Neural cell (in vitro differentiated cells): Measurements from ENCODE around the gene ANKMY1. TPM values are rescaled to one million over a fixed set of nuclear protein-coding genes. Genes with fewer than 3 reads are reported as not detected.

Experiments used
- H2AFZ ChIP-seq: fragments of 200-600, 300-800 bp; sonication (generic), shearing (Covaris generic); 2 replicates; pipeline ENCODE4 v1.6.0; 2014; ENCODE audit warnings: low read depth, mild to moderate bottlenecking, antibody characterized with exemption, low read length, moderate library complexity
- H3F3A ChIP-seq: fragments of 200-600 bp; shearing (Covaris generic); 2 replicates; pipeline ENCODE4 v1.6.1; 2016; ENCODE audit warnings: mild to moderate bottlenecking, moderate library complexity, mixed read lengths, antibody characterized with exemption, low read length; ENCODE audit not compliant: insufficient read depth, poor library complexity, severe bottlenecking
- H3K27ac ChIP-seq: fragments of 200-600, 300-800 bp; sonication (generic), shearing (Covaris generic); 2 replicates; pipeline ENCODE4 v1.5.1; 2014; ENCODE audit warnings: mild to moderate bottlenecking, low read length, moderate library complexity
- H3K27me3 ChIP-seq: fragments of 300-800, 200-600 bp; sonication (generic), shearing (Covaris generic); 2 replicates; pipeline ENCODE4 v1.6.0; 2014; ENCODE audit warnings: mild to moderate bottlenecking, low read depth, low read length, moderate library complexity; ENCODE audit not compliant: insufficient read depth
- H3K36me3 ChIP-seq: fragments of 300-800, 200-600 bp; sonication (generic), shearing (Covaris generic); 2 replicates; pipeline ENCODE4 v1.5.1; 2014; ENCODE audit warnings: mild to moderate bottlenecking, antibody characterized with exemption, low read length, moderate library complexity; ENCODE audit not compliant: insufficient read depth
- H3K4me2 ChIP-seq: fragments of 300-800, 200-600 bp; sonication (generic), shearing (Covaris generic); 2 replicates; pipeline ENCODE4 v1.6.0; 2014; ENCODE audit warnings: mild to moderate bottlenecking, low read length
- H3K4me3 ChIP-seq: fragments of 300-800, 200-600 bp; sonication (generic), shearing (Covaris generic); 2 replicates; pipeline ENCODE4 v1.5.1; 2014; ENCODE audit warnings: mild to moderate bottlenecking, low read length, moderate library complexity
- H3K79me2 ChIP-seq: fragments of 200-600 bp; shearing (Covaris generic); replicated peaks from 2 replicates; pipeline ENCODE4 v1.6.0; 2014; ENCODE audit warnings: mild to moderate bottlenecking, low read length, moderate library complexity; ENCODE audit not compliant: insufficient read depth
- H3K9ac ChIP-seq: fragments of 300-800, 200-600 bp; sonication (generic), shearing (Covaris generic); 2 replicates; pipeline ENCODE4 v1.6.1; 2016; ENCODE audit warnings: mild to moderate bottlenecking, low read length, mixed read lengths
- H3K9me2 ChIP-seq: fragments of 200-600 bp; shearing (Covaris generic); 2 replicates; pipeline ENCODE4 v1.6.1; 2016; ENCODE audit warnings: mild to moderate bottlenecking, low read length, mixed read lengths; ENCODE audit not compliant: insufficient read depth
- H3K9me3 ChIP-seq: fragments of 200-600, 300-800 bp; sonication (generic), shearing (Covaris generic); 2 replicates; pipeline ENCODE4 v1.6.1; 2016; ENCODE audit warnings: mild to moderate bottlenecking, mixed run types, low read length, moderate library complexity, mixed read lengths
- H4K20me1 ChIP-seq: fragments of 200-600 bp; shearing (Covaris generic); 2 replicates; pipeline ENCODE4 v1.6.1; 2016; ENCODE audit warnings: mild to moderate bottlenecking, mixed run types; ENCODE audit not compliant: insufficient read depth
- EP300 ChIP-seq: fragments of 450-650 bp; conservative IDR thresholded peaks from 2 replicates; pipeline ENCODE4 v1.6.1; 2014; ENCODE audit warnings: antibody characterized with exemption, mild to moderate bottlenecking, moderate library complexity; ENCODE audit not compliant: poor library complexity, severe bottlenecking
- EZH2 ChIP-seq: fragments of 200-600, 300-800 bp; shearing (Covaris generic), sonication (generic); IDR thresholded peaks from 2 replicates; pipeline ENCODE4 v1.6.1; 2014; ENCODE audit warnings: antibody characterized with exemption, low read length, borderline replicate concordance, mild to moderate bottlenecking; ENCODE audit not compliant: insufficient read depth, poor library complexity, severe bottlenecking
- MXI1 ChIP-seq: fragments of 450-650 bp; conservative IDR thresholded peaks from 2 replicates; pipeline ENCODE4 v1.6.1; 2014; ENCODE audit warnings: antibody characterized with exemption, mild to moderate bottlenecking; ENCODE audit not compliant: poor library complexity, severe bottlenecking
- POLR2AphosphoS5 ChIP-seq: IDR thresholded peaks from 2 replicates; pipeline ENCODE4 v1.6.1; 2012
- RAD21 ChIP-seq: fragments of 450-650 bp; conservative IDR thresholded peaks from 2 replicates; pipeline ENCODE4 v1.6.1; 2014; ENCODE audit warnings: antibody characterized with exemption, mild to moderate bottlenecking, moderate library complexity
- SMC3 ChIP-seq: fragments of 450-650 bp; conservative IDR thresholded peaks from 2 replicates; pipeline ENCODE4 v1.6.1; 2014; ENCODE audit warnings: antibody characterized with exemption, mild to moderate bottlenecking, moderate library complexity; ENCODE audit not compliant: poor library complexity
- TAF1 ChIP-seq: IDR thresholded peaks from 2 replicates; pipeline ENCODE4 v1.6.1; 2012; ENCODE audit warnings: low read depth
- polyA plus RNA-seq: library from polyadenylated mRNA; depleted of rRNA; stranded (reverse); fragments of >200 nt; gene quantifications from 2 replicates; pipeline ENCODE4 v1.2.3, GENCODE V29; 2014
- TF ChIP-seq, protein P1 (sequence below): fragments of 450-650 bp; IDR thresholded peaks from 2 replicates; pipeline ENCODE4 v1.5.1; 2014; ENCODE audit warnings: antibody characterized with exemption, mild to moderate bottlenecking, moderate library complexity; ENCODE audit not compliant: poor library complexity, severe bottlenecking
- TF ChIP-seq, protein P2 (sequence below): IDR thresholded peaks from 2 replicates; pipeline ENCODE4 v1.6.1; 2012; ENCODE audit warnings: borderline replicate concordance

The ANKMY1 gene
- polyA plus RNA-seq, 1 donor from 2014 or later = 6.6 TPM

DNA sequence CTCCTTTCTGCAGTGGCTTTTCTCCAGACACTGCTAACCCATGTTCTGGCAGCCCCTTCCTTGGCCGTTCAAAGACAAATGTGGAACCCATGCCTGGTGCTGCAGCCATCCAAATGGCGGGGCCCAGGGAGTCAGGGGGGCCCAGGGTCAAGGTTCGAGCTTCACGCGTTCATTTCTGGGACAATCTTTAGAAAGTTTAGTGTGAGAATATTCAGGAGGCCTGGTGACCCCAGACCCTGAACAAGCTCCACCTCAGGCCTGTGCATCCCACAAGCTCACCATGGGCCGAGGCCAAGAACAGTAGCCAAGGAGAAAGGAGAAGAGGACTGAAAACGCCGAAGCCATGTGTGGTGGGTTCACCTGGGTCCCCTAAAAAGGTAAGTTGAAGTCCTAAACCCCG, 54.4 kb downstream of the ANKMY1 start:
- Histone ChIP-seq H4K20me1 (no peaks in the 10 kb centered on the region), H3K9me2 (no peaks in the 10 kb centered on the region), H3K27ac (no peak overlapping the region), H3K9me3 (no peaks in the 10 kb centered on the region), H3K9ac (no peak overlapping the region), H3F3A (no peaks in the 10 kb centered on the region), H2AFZ (no peak overlapping the region), H3K4me3 (no peak overlapping the region), H3K4me2 (no peak overlapping the region), H3K27me3 (no peaks in the 10 kb centered on the region), H3K36me3 (no peaks in the 10 kb centered on the region), H3K79me2 (no peaks in the 10 kb centered on the region)
- TF ChIP-seq, protein P1, sequence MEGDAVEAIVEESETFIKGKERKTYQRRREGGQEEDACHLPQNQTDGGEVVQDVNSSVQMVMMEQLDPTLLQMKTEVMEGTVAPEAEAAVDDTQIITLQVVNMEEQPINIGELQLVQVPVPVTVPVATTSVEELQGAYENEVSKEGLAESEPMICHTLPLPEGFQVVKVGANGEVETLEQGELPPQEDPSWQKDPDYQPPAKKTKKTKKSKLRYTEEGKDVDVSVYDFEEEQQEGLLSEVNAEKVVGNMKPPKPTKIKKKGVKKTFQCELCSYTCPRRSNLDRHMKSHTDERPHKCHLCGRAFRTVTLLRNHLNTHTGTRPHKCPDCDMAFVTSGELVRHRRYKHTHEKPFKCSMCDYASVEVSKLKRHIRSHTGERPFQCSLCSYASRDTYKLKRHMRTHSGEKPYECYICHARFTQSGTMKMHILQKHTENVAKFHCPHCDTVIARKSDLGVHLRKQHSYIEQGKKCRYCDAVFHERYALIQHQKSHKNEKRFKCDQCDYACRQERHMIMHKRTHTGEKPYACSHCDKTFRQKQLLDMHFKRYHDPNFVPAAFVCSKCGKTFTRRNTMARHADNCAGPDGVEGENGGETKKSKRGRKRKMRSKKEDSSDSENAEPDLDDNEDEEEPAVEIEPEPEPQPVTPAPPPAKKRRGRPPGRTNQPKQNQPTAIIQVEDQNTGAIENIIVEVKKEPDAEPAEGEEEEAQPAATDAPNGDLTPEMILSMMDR = no peak
- TF ChIP-seq RAD21 (no peak), MXI1 (no peak), EP300 (no peak), EZH2 (no peak), POLR2AphosphoS5 (no peak), SMC3 (no peak)
- TF ChIP-seq, protein P2, sequence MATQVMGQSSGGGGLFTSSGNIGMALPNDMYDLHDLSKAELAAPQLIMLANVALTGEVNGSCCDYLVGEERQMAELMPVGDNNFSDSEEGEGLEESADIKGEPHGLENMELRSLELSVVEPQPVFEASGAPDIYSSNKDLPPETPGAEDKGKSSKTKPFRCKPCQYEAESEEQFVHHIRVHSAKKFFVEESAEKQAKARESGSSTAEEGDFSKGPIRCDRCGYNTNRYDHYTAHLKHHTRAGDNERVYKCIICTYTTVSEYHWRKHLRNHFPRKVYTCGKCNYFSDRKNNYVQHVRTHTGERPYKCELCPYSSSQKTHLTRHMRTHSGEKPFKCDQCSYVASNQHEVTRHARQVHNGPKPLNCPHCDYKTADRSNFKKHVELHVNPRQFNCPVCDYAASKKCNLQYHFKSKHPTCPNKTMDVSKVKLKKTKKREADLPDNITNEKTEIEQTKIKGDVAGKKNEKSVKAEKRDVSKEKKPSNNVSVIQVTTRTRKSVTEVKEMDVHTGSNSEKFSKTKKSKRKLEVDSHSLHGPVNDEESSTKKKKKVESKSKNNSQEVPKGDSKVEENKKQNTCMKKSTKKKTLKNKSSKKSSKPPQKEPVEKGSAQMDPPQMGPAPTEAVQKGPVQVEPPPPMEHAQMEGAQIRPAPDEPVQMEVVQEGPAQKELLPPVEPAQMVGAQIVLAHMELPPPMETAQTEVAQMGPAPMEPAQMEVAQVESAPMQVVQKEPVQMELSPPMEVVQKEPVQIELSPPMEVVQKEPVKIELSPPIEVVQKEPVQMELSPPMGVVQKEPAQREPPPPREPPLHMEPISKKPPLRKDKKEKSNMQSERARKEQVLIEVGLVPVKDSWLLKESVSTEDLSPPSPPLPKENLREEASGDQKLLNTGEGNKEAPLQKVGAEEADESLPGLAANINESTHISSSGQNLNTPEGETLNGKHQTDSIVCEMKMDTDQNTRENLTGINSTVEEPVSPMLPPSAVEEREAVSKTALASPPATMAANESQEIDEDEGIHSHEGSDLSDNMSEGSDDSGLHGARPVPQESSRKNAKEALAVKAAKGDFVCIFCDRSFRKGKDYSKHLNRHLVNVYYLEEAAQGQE = no peak

DNA sequence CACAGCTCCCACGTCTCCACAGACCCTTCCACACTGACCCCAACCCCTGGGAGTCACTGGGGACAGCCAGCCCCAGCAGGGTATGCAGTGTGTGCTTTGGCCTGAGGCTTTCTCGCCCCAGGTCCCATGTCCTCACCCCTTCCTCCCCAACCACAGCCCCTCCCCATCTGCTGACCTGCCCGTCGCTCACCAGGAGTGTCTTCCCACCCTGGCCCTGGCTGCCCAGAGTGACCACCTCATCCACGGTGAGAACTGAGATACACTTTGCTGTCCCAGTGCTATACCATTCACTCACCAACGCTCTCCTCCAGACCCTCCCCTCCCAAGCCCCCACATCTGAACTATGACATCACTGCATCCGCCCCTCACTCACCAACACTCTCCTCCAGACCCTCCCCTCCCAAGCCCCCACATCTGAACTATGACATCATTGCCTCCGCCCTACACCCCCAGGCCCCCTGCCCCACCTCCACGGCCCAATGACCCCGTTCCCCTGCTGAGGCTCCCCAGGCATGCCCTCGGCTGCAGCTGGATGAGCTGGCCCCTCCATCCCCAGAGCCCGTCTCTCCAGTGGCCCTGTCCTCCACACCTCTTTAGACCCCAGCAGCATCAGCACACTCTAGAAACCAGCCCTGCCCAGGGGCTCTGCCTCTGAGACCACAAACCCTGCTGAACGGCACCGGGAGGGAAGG, 55.2 kb downstream of the ANKMY1 start:
- Histone ChIP-seq H3K9me3 (no peaks in the 10 kb centered on the region), H3K9me2 (no peaks in the 10 kb centered on the region), H3K27me3 (no peaks in the 10 kb centered on the region), H3K36me3 (no peaks in the 10 kb centered on the region), H3K4me3 (no peak overlapping the region), H3F3A (no peaks in the 10 kb centered on the region), H3K79me2 (no peaks in the 10 kb centered on the region), H4K20me1 (no peaks in the 10 kb centered on the region), H2AFZ (no peak overlapping the region), H3K4me2 (no peak overlapping the region), H3K27ac (no peak overlapping the region), H3K9ac (no peak overlapping the region)
- TF ChIP-seq, protein P1 = no peak
- TF ChIP-seq TAF1 = no peak
- no peak for TF ChIP-seq SMC3
- TF ChIP-seq, protein P2 = no peak
- TF ChIP-seq RAD21 = no peak
